HG02763 (cell line): ENCODE results near the gene PLAC1.

ENCODE experiments used
- ATAC-seq: cut with Tn5 transposase; IDR thresholded peaks from one replicate; pipeline ENCODE4 v1.9.1; 2021; ENCODE audit warnings: mild to moderate bottlenecking, moderate library complexity; ENCODE audit not compliant: unreplicated experiment

Gene PLAC1

DNA sequence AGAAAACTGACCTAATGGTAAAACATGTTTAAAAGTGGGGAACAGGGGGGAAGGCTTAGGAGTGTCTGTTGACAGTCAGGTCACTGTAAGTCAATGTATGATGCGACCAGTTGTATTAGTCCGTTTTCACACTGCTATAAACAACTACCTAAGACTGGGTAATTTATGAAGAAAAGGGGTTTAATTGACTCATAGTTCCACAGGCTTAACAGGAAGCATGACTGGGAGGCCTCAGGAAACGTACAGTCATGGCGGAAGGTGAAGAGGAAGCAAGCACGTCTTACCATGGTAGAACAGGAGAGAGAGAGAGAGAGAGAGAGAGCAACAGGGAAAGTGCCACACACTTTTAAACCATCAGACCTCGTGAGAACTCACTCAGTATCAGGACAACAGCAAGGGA, 13.0 kb upstream of the PLAC1 start:
- no peak for ATAC-seq

DNA sequence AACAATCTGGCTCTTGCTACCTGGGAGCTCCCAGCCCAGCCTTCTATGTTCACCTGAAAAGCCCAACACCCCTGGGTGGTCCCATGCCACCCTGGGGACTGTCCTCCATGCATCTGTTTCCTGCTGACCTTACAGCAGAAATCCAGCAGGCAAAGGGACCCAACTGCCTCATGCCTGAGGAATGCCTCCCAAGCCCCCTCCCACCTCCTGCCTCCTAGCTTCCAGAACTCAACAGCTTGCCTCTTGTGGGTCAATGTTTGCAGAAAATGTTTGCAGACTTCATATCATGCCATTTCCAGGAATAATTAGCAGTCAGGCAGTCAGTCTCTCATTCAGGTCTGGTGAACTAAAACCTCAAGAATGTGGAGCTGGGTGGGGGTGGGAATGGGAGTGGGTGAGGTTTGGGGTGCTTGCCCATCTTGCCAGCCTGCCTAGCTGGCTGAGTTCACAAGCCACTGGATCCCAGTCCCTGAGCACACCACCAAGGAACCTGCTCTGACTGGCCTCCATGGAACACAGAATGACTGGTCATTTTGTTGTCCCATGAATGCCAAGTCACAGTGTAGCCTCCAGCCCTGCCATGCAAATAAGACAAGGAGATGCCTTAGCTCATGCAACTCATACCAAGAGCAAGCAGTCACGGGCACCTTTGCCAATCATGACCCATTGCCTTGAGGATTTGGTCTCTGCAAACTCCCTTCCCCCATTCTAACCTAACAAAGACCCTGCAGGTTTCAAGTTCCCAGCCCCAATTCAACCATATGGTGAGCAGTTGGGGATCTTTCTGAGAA, 12.1 kb upstream of the PLAC1 start:
- ATAC-seq: no peak

DNA sequence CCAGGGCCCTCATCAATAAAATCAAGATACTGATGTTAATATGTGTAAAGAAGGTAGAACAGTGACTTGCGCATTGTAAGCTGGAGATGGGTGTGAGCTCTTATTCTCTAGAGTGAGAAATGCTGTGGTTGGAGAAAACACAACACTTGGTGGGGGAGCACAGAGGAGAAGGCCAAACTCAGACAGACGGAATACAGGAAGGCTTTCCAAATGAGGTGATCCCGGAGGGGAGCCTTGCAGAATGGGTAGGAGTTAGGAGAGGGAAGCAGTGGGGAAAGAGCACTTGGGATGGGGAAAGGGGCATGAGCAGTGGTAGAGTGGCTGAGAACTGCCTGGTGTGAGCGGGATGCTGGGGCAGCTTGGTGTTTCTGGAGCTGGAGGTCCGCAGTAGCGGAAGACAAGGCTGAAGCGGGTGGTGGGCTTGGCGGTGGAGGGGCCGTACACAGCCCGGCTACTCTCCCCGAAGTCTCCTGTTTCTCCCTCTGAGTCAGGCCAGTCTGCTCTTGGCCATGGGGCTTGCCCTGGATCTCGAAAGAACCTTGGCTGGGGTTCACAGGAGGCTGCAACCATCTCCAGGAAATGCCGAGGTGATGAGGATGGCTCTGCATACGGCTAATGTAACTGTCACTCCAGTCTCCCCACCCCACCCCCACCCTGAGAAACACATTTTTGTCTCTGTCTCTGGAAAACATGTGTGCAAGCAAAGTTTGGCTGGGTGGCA, 11.3 kb upstream of the PLAC1 start:
- no peak for ATAC-seq

DNA sequence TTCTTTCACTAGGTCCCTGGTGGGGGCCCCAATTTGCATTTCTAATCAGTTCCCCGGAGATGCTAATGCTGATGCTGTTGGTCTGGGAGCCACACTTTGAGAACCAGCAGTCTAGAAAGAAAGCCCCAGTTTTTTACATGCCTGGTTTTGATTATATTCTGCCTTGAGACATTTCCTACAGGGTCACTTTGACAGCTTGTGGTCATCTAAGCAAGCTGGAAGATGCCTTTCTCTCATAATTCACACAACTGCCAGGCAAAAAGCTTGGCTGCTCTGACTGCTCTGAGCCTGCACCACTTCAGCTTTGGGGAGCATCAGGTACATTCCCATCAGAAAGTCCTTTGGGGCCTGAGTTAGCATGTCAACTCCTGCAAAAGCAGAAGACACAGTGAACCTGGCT, 5.9 kb upstream of the PLAC1 start:
- no peak for ATAC-seq

DNA sequence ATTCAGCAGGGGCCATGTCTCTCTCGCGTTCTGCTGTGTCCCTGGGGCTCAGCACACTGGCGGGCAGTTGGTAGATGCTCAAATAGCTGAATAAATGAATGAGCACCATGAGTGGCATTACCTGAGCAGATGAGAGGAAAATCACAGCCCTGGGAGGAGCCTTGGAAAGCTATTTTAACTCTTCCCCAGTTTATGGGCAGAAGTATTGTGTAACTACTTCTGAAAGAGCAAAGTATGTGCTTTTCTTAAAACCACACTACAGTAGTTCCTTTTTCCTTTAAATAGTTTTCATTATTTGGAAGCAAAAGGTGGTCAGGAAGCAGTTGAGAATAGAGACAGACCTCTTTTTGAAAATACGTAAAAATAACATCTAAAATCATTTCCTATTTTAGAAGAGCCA, 3.0 kb upstream of the PLAC1 start:
- ATAC-seq: no peak

DNA sequence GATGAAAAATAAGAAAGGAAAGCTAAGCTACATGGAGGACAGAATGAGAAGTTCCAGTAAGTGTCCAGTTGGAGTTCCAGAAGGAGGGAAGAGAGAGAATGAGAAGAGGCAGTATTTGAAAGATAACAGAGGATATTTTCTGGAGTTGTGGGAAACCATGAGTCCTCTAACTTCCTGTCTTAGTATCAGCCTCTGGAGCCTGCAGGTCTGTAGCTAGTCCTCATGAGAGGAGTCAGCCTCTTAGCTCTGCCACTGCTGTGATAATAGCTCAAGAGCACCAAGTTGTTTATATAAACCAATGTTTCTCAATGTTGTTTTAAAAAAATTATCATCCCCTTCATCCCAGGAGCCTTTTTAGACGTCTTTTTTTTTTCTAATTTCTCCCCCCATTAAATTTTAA, 2.4 kb upstream of the PLAC1 start:
- no peak for ATAC-seq

DNA sequence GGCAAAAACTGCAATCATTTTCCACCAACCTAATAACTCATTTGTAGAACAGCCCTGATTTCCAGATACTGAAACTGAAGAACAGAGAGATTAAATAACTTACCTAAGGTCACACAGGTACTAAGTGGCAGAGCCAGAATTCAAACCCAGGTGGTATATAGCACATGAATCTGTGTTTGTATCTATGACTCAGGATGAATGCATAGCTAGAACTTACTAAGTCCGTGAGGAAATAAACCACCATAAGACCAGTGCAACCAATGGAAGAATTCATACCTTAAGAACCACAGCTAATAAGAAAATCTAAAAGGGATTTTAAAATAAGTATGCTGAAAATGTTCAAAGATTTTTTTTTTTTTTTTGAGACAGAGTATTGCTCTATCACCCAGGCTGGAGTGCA, 1.5 kb upstream of the PLAC1 start:
- ATAC-seq: no peak

DNA sequence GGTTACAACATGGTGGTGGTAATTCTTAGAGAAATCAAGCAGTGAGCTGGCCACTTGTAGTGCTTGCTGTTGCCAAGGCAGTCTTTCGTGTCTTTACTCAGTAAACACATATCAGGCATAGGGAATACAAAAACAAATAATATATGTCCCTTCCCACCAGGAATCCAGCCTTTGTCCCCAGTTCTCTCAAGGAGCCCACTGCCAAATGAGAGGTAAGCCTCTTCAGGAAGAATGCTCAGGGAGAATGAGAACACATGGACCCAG, 421 bp upstream of the PLAC1 start:
- no peak for ATAC-seq

DNA sequence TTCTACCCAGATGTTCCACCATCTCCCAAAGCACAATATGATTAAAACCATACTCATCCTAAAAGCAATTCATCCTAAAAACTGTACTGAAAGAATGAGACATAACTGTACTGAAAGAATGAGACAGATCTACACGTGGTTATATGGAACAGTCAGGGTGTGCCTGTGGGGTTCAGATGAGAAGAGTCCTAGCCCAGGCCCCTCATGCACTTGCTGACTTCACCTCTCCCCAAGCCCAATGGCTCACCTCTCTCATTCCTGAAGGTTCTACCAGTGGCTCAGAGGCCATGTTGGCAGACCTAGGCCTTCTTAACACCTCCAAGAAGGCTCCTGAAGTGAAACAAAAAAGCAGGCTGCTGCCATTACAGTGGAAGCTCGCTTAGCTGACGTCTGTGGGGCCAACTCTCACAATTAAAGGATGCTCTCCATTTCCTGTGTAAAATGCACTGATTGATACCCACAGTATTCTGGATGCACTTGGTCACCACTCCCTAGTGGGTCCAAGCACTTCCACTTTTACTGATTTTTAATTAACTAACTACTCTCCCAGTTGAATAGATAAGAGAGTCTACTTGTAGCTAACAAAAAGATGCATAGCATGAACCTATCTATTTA, 3.8 kb downstream of the PLAC1 start:
- ATAC-seq: no peak

DNA sequence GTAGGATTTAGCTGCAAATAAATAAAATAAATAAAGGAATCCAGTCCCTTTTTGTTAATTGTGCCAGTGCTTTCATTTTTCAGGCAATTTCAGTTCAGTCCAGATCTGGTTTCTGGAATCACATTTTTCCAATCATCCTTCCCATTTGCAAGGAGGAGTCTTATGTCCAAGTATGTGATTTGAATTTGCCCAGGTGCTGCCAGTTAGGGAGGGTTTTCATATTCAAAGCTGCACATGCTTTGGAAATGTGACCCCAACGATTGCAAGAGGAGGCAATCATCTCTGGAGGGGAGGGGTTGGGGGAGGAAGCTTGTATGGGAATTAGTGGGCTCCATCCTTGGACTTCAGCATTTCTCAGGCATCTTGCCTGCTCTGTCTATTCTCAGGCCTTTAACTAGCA, 4.4 kb downstream of the PLAC1 start:
- no peak for ATAC-seq

DNA sequence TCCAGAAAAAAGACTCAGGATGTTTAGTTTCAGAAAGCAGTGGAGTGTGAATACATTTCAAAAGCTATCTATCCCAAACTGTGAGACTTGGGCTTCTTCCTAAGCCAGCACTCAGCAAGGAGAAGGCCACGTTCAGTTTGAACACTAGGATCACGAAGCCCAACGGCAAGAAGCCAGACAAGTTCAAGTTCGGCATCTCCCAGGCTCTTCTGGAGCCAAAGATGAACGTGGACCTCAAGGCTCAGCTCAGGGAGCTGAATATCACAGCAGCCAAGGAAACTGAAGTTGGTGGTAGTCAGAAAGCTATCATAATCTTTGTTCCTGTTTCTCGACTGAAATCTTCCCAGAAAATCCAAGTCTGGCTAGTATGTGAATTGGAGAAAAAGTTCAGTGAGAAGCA, 7.6 kb downstream of the PLAC1 start:
- ATAC-seq: no peak

DNA sequence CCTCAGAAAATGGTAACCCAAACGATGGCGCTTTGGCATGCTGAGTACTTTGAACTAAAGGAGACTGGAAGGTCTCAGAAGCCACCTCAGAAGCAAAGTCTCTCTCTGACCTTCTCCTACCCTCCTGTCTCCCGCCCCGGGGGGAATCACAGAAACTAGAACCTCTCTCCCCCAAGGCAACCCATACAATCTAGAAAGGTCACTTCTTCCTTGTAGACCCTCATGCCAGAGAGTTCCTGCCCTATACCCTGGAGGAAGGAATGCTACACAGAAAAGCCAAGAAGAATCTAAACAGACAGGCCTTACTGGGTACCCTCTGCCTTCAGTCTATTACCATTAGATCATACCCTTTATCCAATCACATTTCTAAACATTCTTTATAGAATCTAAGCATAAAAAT, 8.5 kb downstream of the PLAC1 start:
- ATAC-seq: no peak

DNA sequence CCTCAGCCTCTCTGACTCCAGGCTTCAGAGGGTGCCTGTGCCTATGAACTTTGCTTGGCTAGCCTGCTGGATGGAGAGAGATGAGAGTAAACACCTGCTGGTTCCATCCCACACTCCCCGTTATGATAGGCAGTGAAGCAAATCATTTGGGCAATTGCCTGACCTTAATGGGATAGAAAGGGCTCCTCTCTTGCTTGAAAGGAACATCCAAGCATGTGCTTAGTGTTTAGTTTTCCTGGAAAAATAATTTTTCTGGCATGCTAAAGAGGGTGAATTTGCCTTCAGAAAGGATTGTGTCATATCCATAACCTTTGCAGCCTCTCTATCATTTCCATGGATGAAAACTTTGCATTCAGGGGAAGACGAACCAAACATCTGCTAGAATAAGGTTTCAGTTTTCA, 10.8 kb downstream of the PLAC1 start:
- ATAC-seq: no peak

DNA sequence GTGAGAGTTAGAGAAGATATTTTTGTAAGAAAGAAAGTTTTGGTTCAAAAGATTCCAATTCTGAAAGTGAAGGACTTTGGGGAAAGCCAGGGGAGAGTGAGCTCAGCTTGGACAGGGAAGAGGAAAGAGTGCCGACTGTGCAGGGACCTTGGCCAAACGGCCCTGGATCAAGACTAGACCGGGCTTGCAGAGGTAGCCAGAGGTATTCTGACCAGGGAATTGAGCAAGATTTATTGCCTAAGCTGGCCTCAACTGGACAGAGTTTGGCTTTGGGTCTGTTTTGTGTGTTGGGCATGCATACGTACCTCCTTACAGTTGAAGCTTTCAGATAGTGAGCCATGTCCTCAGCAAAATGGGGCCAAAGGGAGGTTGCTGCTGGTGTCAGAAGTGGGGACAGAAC, 11.6 kb downstream of the PLAC1 start:
- ATAC-seq: no peak

DNA sequence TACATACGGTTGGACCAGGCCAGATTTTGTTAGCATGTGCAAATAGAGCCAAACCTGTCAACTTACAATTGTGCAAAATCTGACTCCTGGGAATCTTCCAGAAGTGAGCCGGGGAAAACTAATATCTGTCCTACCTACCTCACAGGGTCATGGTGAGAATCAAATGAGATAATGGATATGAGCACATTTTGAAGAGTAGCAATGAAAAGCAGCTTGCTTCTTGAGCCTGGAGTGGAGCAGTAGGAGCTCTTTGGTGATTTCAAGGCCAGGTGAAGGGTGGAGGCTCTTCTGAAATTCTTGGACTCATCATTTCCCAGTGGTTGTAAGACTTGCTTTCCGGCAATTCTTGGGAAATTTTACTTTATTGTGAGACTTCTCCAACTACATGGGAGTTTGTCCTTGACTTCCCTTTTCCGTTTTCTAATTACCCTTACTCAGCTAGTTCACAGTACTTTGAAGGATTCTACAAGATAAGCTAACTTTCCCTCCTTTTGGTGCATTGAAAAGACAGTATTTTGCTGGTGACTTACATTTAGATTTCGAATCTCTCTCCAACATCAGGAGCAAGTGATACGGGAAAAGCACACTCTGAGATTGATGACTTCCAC, 12.2 kb downstream of the PLAC1 start:
- ATAC-seq: no peak

DNA sequence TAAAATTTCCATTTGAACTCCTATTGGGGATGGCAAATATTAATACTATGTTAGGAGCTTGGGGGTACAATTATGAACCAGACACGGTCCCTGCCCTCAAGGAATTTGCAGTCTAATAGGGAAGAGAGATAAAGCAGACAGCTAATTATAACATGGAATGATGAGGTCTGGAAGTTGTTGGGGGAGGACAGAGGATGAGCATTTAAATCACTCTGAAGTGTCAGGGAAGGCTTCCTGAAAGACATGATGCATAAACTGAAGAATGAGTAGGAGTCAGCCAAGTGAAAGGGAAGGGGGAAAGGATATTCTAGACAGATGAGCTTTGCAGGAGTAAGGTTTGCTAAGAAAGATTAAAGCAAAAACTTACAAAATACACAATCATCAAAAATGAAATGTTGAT, 15.9 kb downstream of the PLAC1 start:
- no peak for ATAC-seq

DNA sequence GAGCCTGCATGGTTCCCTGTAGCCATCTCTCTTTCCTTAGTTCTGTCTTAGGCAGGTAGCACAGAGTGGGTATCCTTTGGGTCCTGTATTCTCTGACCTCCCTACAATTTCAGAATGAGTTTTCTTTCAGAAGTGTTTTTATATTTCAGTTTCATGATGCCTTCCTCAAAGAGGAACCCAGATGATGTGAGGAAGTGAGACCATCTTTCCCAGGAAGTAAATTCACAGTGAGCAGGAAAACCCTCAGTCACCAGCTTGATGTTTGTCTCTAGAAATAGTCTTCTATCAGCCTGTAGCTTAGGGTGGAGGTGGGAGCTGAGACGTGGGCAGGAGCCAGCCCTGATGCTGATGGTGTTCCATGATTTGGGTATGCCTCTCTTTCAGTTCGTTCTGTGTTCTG, 16.9 kb downstream of the PLAC1 start:
- ATAC-seq: no peak

DNA sequence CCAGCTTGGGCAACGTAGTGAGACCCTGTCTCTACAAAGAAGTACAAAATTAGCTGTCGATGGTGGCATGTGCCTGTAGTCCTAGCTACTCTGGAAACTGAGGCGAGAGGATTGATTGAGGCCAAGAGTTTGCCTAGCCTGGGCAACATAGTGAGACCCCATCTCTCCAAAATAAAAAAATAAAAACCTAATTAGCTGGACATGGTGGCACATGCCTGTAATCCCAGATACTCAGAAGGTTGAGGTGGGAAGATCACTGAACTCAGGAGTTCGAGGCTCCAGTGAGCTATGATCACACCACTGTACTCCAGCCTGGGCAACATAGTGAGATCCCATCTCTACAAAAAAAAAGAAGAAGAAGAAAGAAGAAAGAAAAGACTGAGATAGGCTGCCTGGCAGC, 17.4 kb downstream of the PLAC1 start:
- ATAC-seq: no peak

DNA sequence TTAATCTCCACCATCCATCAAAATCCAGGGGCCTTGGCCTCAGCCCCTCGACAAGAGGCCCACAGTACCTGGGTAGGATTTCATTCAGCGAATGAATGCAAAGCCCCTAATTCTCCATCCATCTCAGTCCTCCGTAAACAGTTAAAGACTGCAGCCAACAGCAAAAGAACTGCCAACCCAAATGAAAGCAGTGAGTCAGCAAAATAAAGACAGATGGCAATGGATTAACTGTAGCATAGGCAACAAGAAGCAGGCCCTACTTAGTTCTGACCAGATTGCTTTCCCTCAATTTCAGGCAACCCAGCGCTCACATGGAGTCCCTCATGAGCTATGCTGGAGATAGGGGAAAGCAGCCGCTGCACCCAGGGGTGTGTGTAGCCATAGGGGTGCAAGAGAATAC, 21.4 kb downstream of the PLAC1 start:
- ATAC-seq: no peak

DNA sequence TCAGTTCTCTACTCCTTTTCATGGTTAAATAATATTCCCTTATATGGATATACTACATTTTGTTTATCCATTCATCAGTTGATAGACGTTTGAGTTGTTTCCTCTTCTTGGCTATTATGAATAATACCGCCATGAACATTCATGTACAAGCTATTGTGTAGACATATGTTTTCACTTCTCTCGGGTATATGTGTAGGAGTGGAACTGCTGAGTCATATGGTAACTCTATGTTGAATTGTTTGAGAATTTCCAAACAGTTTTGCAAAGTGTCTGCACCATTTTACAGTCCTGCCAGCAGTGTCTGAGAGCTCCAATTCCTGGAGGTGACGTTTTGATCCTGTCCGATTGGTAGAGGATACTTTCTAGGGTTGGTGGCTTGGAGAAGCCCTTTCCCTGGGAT, 23.6 kb downstream of the PLAC1 start:
- ATAC-seq: no peak

DNA sequence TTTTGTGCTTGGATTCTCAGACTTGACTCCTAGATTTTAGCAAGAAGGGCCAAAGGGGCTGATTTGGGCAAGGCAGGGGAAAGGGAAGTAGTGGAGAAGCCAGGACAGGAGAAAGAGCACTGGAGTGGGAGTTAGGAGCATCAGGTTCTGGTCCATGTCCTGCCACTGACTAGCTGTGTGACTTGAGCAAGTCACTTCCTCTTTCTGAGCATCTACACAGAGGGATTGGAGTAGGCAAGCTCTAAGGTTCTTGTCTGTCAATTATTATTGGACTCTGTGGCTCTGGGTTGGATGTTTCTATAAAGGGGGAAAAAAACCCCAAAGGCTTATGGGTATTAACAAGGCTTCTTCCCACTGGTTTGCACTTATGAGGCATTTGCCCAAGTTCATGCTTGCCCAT, 24.4 kb downstream of the PLAC1 start:
- ATAC-seq: no peak

DNA sequence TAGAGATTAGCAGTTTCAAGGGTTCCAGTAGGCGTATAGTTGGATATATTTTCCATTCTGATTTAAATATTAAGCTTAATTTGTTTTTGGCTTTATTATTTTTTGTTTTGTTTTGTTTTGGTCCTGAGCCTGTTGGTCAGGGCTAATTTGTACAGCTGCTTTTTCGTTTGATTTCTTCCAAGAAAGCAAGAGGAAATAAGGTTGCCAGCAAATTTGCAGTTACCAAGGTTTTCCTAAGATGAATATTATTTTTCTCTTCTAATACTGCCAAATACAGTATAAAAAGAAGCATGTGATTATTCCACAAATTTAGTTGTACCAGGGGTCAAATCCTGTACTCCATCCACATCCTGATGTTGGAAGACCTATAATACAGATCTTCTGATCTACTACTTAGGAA, 24.9 kb downstream of the PLAC1 start:
- no peak for ATAC-seq
